ENCODE measurements around the gene WWOX. TPM values are rescaled to one million over a fixed set of nuclear protein-coding genes. Genes with fewer than 3 reads are reported as not detected.

The WWOX gene
- total RNA-seq, 1 donor from 2014 or later = 18.6 TPM

- H3K9me3 Mint-ChIP-seq (ENCODE audit: unreplicated experiment) = no peaks in the 10 kb centered on the region
- H3K4me3 Mint-ChIP-seq (ENCODE audit: unreplicated experiment) = no peak overlapping the region
- H3K27ac Mint-ChIP-seq (ENCODE audit: unreplicated experiment) = peak overlapping the region; percentile 61
- DNase-seq (ENCODE audit: low spot score) = no peak
- H3K27me3 Mint-ChIP-seq (ENCODE audit: unreplicated experiment) = no peaks in the 10 kb centered on the region
- peaks cover 19% of the 10 kb centered on the region for H3K4me1 Mint-ChIP-seq (ENCODE audit: unreplicated experiment)
- no peaks in the 10 kb centered on the region for H3K36me3 Mint-ChIP-seq (ENCODE audit: low read depth, unreplicated experiment)
- TF ChIP-seq CTCF (IDR thresholded peaks at IDR 0.05; ENCODE audit: unreplicated experiment) = no peak
These were observed 806.7 kb downstream of the WWOX start for GRCh38 chr16:78906135-78906534.

GRCh38 chr16:78909226-78909625, 809.8 kb downstream of the WWOX start:
- Mint-ChIP-seq H3K9me3 (ENCODE audit: unreplicated experiment) (no peaks in the 10 kb centered on the region), H3K4me3 (ENCODE audit: unreplicated experiment) (no peak overlapping the region), H3K4me1 (ENCODE audit: unreplicated experiment) (peaks cover 25% of the 10 kb centered on the region), H3K27ac (ENCODE audit: unreplicated experiment) (no peak overlapping the region), H3K27me3 (ENCODE audit: unreplicated experiment) (no peaks in the 10 kb centered on the region), H3K36me3 (ENCODE audit: low read depth, unreplicated experiment) (no peaks in the 10 kb centered on the region)
- no peak for TF ChIP-seq CTCF (IDR thresholded peaks at IDR 0.05; ENCODE audit: unreplicated experiment)
- no peak for DNase-seq (ENCODE audit: low spot score)

DNA sequence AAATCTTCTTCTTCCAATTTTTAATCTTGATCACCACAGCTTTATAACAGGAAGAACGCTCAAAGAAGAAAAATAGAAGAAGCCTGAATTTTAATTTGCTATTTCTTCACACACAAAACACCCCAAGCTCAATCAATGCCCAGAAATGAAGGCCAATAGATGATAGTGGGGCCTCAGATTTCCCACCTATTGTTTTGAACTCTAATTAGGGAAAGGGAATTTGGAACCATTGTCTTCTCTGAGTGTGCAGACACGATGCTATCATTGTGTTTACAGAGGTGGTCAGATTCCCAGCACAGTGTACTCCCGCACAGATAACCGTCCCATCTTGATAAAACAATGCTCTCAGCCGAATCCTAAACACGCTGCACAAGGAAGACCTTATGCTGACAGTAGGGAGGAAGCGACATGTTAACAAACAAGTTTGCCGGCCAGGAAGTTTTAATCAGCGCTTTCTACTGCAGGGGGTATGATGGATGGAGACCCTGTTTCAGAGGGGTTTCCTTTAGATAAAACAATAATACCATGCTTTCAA, 816.4 kb downstream of the WWOX start:
- Mint-ChIP-seq H3K4me3 (ENCODE audit: unreplicated experiment) (no peak overlapping the region), H3K4me1 (ENCODE audit: unreplicated experiment) (peaks cover 39% of the 10 kb centered on the region), H3K27me3 (ENCODE audit: unreplicated experiment) (peaks cover 1% of the 10 kb centered on the region), H3K27ac (ENCODE audit: unreplicated experiment) (peak overlapping the region; percentile 86), H3K9me3 (ENCODE audit: unreplicated experiment) (peaks cover 3% of the 10 kb centered on the region), H3K36me3 (ENCODE audit: low read depth, unreplicated experiment) (no peaks in the 10 kb centered on the region)
- TF ChIP-seq CTCF (IDR thresholded peaks at IDR 0.05; ENCODE audit: unreplicated experiment) = no peak
- DNase-seq (ENCODE audit: low spot score) = peak; percentile 12

DNA sequence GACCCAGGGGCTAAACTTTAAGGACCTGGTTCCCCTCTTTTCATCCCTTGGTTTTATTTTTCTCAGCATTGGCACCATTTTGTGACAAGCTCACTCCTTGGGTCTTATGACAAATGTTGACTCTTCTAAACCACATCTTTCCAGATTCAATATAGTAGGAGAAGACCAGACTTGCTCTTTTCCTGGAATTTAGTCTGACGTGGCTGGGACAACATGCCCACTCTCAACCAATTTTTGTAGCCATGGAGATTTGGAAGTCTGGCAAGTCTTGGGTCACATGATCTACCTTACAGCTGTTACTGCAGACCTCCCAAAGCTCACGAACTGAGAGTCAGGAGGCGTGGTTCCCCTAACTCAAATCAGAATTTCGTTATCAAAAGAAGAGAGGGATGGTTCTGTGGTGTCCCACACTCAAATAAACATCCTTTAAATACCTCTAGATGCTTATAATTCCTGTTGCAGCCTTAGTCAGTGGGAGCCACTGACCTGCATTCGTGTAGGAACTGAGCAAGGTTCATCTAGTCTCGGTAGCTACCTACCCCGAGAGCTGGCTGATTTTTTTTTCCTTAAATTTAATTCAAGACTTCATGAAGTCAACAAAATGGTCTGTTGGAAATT, 817.6 kb downstream of the WWOX start:
- peaks cover 39% of the 10 kb centered on the region for H3K4me1 Mint-ChIP-seq (ENCODE audit: unreplicated experiment)
- no peak for TF ChIP-seq CTCF (IDR thresholded peaks at IDR 0.05; ENCODE audit: unreplicated experiment)
- no peak overlapping the region for H3K4me3 Mint-ChIP-seq (ENCODE audit: unreplicated experiment)
- peaks cover 1% of the 10 kb centered on the region for H3K27me3 Mint-ChIP-seq (ENCODE audit: unreplicated experiment)
- DNase-seq (ENCODE audit: low spot score) = no peak
- H3K9me3 Mint-ChIP-seq (ENCODE audit: unreplicated experiment) = peaks cover 12% of the 10 kb centered on the region
- peaks cover 7% of the 10 kb centered on the region for H3K36me3 Mint-ChIP-seq (ENCODE audit: low read depth, unreplicated experiment)
- H3K27ac Mint-ChIP-seq (ENCODE audit: unreplicated experiment) = peak overlapping the region; percentile 86

DNA sequence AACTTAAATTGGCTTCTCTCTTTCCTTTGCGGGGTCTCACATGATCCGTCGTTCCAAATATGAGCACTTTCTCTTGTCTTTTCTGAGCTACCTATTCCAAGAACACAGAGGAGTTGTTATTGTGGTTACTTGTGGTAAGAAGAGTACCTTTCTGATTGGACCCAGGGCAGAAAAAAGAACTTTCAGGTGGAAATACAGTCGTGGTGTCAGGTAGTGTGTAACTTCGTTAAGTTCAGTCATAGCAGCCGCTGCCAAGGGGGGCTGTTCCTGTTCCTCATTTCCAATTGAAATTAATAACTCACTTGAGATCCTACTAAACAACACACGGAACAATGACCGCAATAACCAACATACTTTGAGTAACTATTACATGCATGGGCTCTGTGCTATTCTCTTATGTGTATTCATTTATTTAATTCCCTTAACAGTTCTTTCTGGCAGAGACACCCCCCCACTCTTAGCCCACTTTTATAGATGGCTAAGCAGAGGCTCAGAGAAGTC, 819.4 kb downstream of the WWOX start:
- DNase-seq (ENCODE audit: low spot score) = no peak
- no peak overlapping the region for H3K4me3 Mint-ChIP-seq (ENCODE audit: unreplicated experiment)
- peaks cover 17% of the 10 kb centered on the region for H3K9me3 Mint-ChIP-seq (ENCODE audit: unreplicated experiment)
- H3K27me3 Mint-ChIP-seq (ENCODE audit: unreplicated experiment) = peaks cover 1% of the 10 kb centered on the region
- no peak overlapping the region for H3K27ac Mint-ChIP-seq (ENCODE audit: unreplicated experiment)
- peaks cover 11% of the 10 kb centered on the region for H3K36me3 Mint-ChIP-seq (ENCODE audit: low read depth, unreplicated experiment)
- H3K4me1 Mint-ChIP-seq (ENCODE audit: unreplicated experiment) = peaks cover 36% of the 10 kb centered on the region
- no peak for TF ChIP-seq CTCF (IDR thresholded peaks at IDR 0.05; ENCODE audit: unreplicated experiment)
